WTC11 (cell line): ENCODE results near the gene TSKU. TPM values are rescaled to one million over a fixed set of nuclear protein-coding genes. Genes with fewer than 3 reads are reported as not detected.

Experiments
- ATAC-seq: fragments of 200-7000 bp; cut with Tn5 transposase; 2 replicates; pipeline ENCODE4 v1.10.0; 2021; ENCODE audit warnings: mild to moderate bottlenecking, moderate library complexity
- CTCF ChIA-PET: fragments of 300-600 bp; sonication (Branson Sonifier 250); formaldehyde crosslinking; loops from one replicate; lab custom pipeline; 2021; ENCODE audit warnings: antibody characterized with exemption; lab: Charles Lee
- POLR2A ChIA-PET: fragments of 350-600 bp; sonication (Branson Sonifier 250); formaldehyde crosslinking; loops from one replicate; lab custom pipeline; 2021; ENCODE audit warnings: antibody characterized with exemption; lab: Charles Lee
- DNase-seq: peaks from one replicate; pipeline ENCODE4 v3.0.0; 2021; ENCODE audit warnings: low spot score
- H3K27ac Mint-ChIP-seq: 2 replicates; pipeline ENCODE4 v1.8.0; 2021; ENCODE audit warnings: mixed read lengths
- H3K27me3 Mint-ChIP-seq: 2 replicates; pipeline ENCODE4 v1.8.0; 2021; ENCODE audit warnings: low read depth, mild to moderate bottlenecking, moderate library complexity, mixed read lengths
- H3K36me3 Mint-ChIP-seq: 2 replicates; pipeline ENCODE4 v1.8.0; 2021; ENCODE audit warnings: mixed read lengths
- H3K4me1 Mint-ChIP-seq: 2 replicates; pipeline ENCODE4 v1.8.0; 2022; ENCODE audit warnings: mixed read lengths
- H3K4me3 Mint-ChIP-seq: 2 replicates; pipeline ENCODE4 v1.8.0; 2021; ENCODE audit warnings: mild to moderate bottlenecking, moderate library complexity, mixed read lengths
- H3K9me3 Mint-ChIP-seq: 2 replicates; pipeline ENCODE4 v1.8.0; 2021; ENCODE audit warnings: mixed read lengths
- ARID4B ChIP-seq: sonication (generic); formaldehyde crosslinking; IDR thresholded peaks from 2 replicates; pipeline ENCODE4 v1.8.0; 2023; ENCODE audit warnings: missing genetic modification reagents, mild to moderate bottlenecking, borderline replicate concordance
- ATF2 ChIP-seq: sonication (generic); formaldehyde crosslinking; IDR thresholded peaks from 2 replicates; pipeline ENCODE4 v1.8.1; 2022; ENCODE audit warnings: low read depth, missing genetic modification reagents, borderline replicate concordance
- ATF3 ChIP-seq: sonication (generic); formaldehyde crosslinking; conservative IDR thresholded peaks from 2 replicates; pipeline ENCODE4 v1.8.1; 2022; ENCODE audit warnings: mild to moderate bottlenecking, missing genetic modification reagents
- CDX4 ChIP-seq: fragments of 250-450 bp; sonication (Bioruptor Pico); IDR thresholded peaks from 2 replicates; pipeline ENCODE4 v1.9.0; 2021; ENCODE audit warnings: moderate library complexity, mild to moderate bottlenecking, inconsistent platforms, borderline replicate concordance
- CREM ChIP-seq: sonication (generic); formaldehyde crosslinking; IDR thresholded peaks from 2 replicates; pipeline ENCODE4 v1.8.1; 2022; ENCODE audit warnings: mild to moderate bottlenecking, missing genetic modification reagents, moderate library complexity
- ETV6 ChIP-seq: sonication (generic); formaldehyde crosslinking; IDR thresholded peaks from 2 replicates; pipeline ENCODE4 v1.8.1; 2022; ENCODE audit warnings: mild to moderate bottlenecking, missing genetic modification reagents
- FOXP4 ChIP-seq: sonication (generic); formaldehyde crosslinking; IDR thresholded peaks from 2 replicates; pipeline ENCODE4 v1.8.0; 2022; ENCODE audit warnings: mild to moderate bottlenecking, missing genetic modification reagents
- GABPB1 ChIP-seq: sonication (generic); formaldehyde crosslinking; IDR thresholded peaks from 2 replicates; pipeline ENCODE4 v1.8.1; 2023; ENCODE audit warnings: mild to moderate bottlenecking, missing genetic modification reagents
- GRHL2 ChIP-seq: fragments of 250-450 bp; sonication (Bioruptor Pico); IDR thresholded peaks from 2 replicates; pipeline ENCODE4 v1.8.0; 2022; ENCODE audit warnings: mild to moderate bottlenecking, moderate library complexity; ENCODE audit not compliant: insufficient replicate concordance, severe bottlenecking
- HMGXB4 ChIP-seq: sonication (generic); formaldehyde crosslinking; IDR thresholded peaks from 2 replicates; pipeline ENCODE4 v1.8.1; 2023; ENCODE audit warnings: mild to moderate bottlenecking, moderate library complexity, missing genetic modification reagents
- JUN ChIP-seq: sonication (generic); formaldehyde crosslinking; IDR thresholded peaks from 2 replicates; pipeline ENCODE4 v1.8.0; 2023; ENCODE audit warnings: mild to moderate bottlenecking, missing genetic modification reagents
- MAX ChIP-seq: sonication (generic); formaldehyde crosslinking; IDR thresholded peaks from 2 replicates; pipeline ENCODE4 v1.8.0; 2022; ENCODE audit warnings: mild to moderate bottlenecking, missing genetic modification reagents
- MXD4 ChIP-seq: fragments of 250-450 bp; sonication (Bioruptor Pico); IDR thresholded peaks from 2 replicates; pipeline ENCODE4 v1.8.0; 2021; ENCODE audit warnings: mild to moderate bottlenecking, moderate library complexity, borderline replicate concordance
- MYBL2 ChIP-seq: sonication (generic); formaldehyde crosslinking; IDR thresholded peaks from 2 replicates; pipeline ENCODE4 v1.8.1; 2023; ENCODE audit warnings: mild to moderate bottlenecking, moderate library complexity, missing genetic modification reagents
- RELA ChIP-seq: sonication (generic); formaldehyde crosslinking; IDR thresholded peaks from 2 replicates; pipeline ENCODE4 v1.8.1; 2022; ENCODE audit warnings: missing genetic modification reagents, mild to moderate bottlenecking, borderline replicate concordance
- RORB ChIP-seq: fragments of 250-450 bp; sonication (Bioruptor Pico); IDR thresholded peaks from 2 replicates; pipeline ENCODE4 v1.9.0; 2021; ENCODE audit warnings: mild to moderate bottlenecking
- SP1 ChIP-seq: sonication (generic); formaldehyde crosslinking; conservative IDR thresholded peaks from 2 replicates; pipeline ENCODE4 v1.8.1; 2022; ENCODE audit warnings: missing genetic modification reagents
- TEAD1 ChIP-seq: sonication (generic); formaldehyde crosslinking; IDR thresholded peaks from 2 replicates; pipeline ENCODE4 v1.8.0; 2022; ENCODE audit warnings: mild to moderate bottlenecking, missing genetic modification reagents
- TP53 ChIP-seq: sonication (generic); formaldehyde crosslinking; IDR thresholded peaks from 2 replicates; pipeline ENCODE4 v1.8.1; 2023; ENCODE audit warnings: mild to moderate bottlenecking, missing genetic modification reagents
- ZMAT4 ChIP-seq: fragments of 250-450 bp; sonication (Bioruptor Pico); IDR thresholded peaks from 2 replicates; pipeline ENCODE4 v1.9.0; 2021; ENCODE audit warnings: mild to moderate bottlenecking
- ZNF121 ChIP-seq: sonication (generic); formaldehyde crosslinking; IDR thresholded peaks from 2 replicates; pipeline ENCODE4 v1.8.0; 2023; ENCODE audit warnings: missing genetic modification reagents
- ZNF263 ChIP-seq: sonication (generic); formaldehyde crosslinking; IDR thresholded peaks from 2 replicates; pipeline ENCODE4 v1.8.1; 2022; ENCODE audit warnings: low read depth, mild to moderate bottlenecking, moderate library complexity, missing genetic modification reagents
- ZNF317 ChIP-seq: sonication (generic); formaldehyde crosslinking; IDR thresholded peaks from 2 replicates; pipeline ENCODE4 v1.8.1; 2023; ENCODE audit warnings: low read depth, mild to moderate bottlenecking, moderate library complexity, missing genetic modification reagents, borderline replicate concordance
- ZNF416 ChIP-seq: fragments of 250-450 bp; sonication (Bioruptor Pico); IDR thresholded peaks from 2 replicates; pipeline ENCODE4 v1.9.0; 2021; ENCODE audit warnings: mild to moderate bottlenecking, inconsistent platforms
- total RNA-seq: library from RNA; stranded (reverse); gene quantifications from 3 replicates; pipeline ENCODE4 v1.2.3, GENCODE V29; 2021

Gene TSKU
- total RNA-seq, 1 experiment from 2014 or later, result 30.3 TPM

GRCh38 chr11:76799066-76799804 lies 16.1 kb downstream of the TSKU start:
- CTCF ChIA-PET, result interaction anchor here (0.6 to 7.0 kb wide), 20 partner anchors 8 to 248 kb away, joined by 3 to 135 read pairs (median 4); partner anchors contain the start of gene TSKU
- peak; percentile 90 for ATAC-seq
- peaks cover 8% of the 10 kb centered on the region; the same call in 1 of the 2 replicates for H3K36me3 Mint-ChIP-seq
- H3K4me1 Mint-ChIP-seq, result peaks cover 18% of the 10 kb centered on the region
- no peak overlapping the region for H3K27ac Mint-ChIP-seq
- peak; percentile 92 for DNase-seq
- no peaks in the 10 kb centered on the region for H3K9me3 Mint-ChIP-seq
- H3K4me3 Mint-ChIP-seq, result peak overlapping the region; percentile 55
- H3K27me3 Mint-ChIP-seq, result no peaks in the 10 kb centered on the region
- POLR2A ChIA-PET, result interaction anchor here (0.5 to 1.2 kb wide), 6 partner anchors 15 to 505 kb away, joined by 3 to 5 read pairs (median 3); no protein-coding TSS in a partner anchor
- peak; percentile 58; the same call in 1 of the 2 replicates for TF ChIP-seq TP53 (CRISPR knock-in tag)
- peak; percentile 80 for TF ChIP-seq FOXP4 (CRISPR knock-in tag)
- no peak for TF ChIP-seq RORB (CRISPR knock-in tag)
- TF ChIP-seq JUN, result no peak
- no peak for TF ChIP-seq ZNF263 (CRISPR knock-in tag)
- TF ChIP-seq RELA (CRISPR knock-in tag), result peak; percentile 50; the same call in 1 of the 2 replicates
- peak; percentile 19; the same call in 1 of the 2 replicates for TF ChIP-seq GABPB1 (CRISPR knock-in tag)
- peak; percentile 98 for TF ChIP-seq HMGXB4 (CRISPR knock-in tag)
- TF ChIP-seq ETV6, result peak; percentile 61
- TF ChIP-seq ATF3 (CRISPR knock-in tag), result no peak
- TF ChIP-seq GRHL2, result no peak
- TF ChIP-seq CREM, result peak; percentile 81; the same call in 1 of the 2 replicates
- TF ChIP-seq SP1 (CRISPR knock-in tag), result peak; percentile 63
- TF ChIP-seq ZMAT4, result no peak
- TF ChIP-seq ZNF416 (CRISPR knock-in tag), result 0 out of 2 replicates have a peak, but pooled peaks have one; percentile 42
- peak; percentile 47; the same call in 1 of the 2 replicates for TF ChIP-seq TEAD1 (CRISPR knock-in tag)
- 0 out of 2 replicates have a peak, but pooled peaks have one; percentile 17 for TF ChIP-seq MYBL2
- peak; percentile 90 for TF ChIP-seq ZNF121
- no peak for TF ChIP-seq ZNF317
- peak; percentile 74 for TF ChIP-seq MAX (CRISPR knock-in tag)
- no peak for TF ChIP-seq ATF2 (CRISPR knock-in tag)
- no peak for TF ChIP-seq MXD4
- no peak for TF ChIP-seq ARID4B
- no peak for TF ChIP-seq CDX4 (CRISPR knock-in tag)
